ENCODE data around the gene IDH1. TPM values are rescaled to one million over a fixed set of nuclear protein-coding genes. Genes with fewer than 3 reads are reported as not detected.

Gene IDH1
- total RNA-seq: 10 to 100 TPM; 29.0 to 29.5 TPM

GRCh38 chr2:208254871-208255556 lies at the start of gene IDH1:
IDH1 (minus strand) TSS chr2:208255071; CDS start chr2:208251551, 3,520 bp downstream.
- DNase-seq (peak; percentile 94), ATAC-seq (peak; percentile 79)
- H3K4me1 Mint-ChIP-seq (ENCODE audit: low read depth): peaks cover 23% of the 10 kb centered on the region
- ChIA-PET CTCF (interaction anchor here (0.7 to 6.2 kb wide), 15 partner anchors 12 to 543 kb away, joined by 3 to 106 read pairs (median 4); partner anchors contain the start of genes CCNYL1 and PIKFYVE), POLR2A (interaction anchor here (0.7 to 1.5 kb wide), 3 partner anchors 10 to 79 kb away, joined by 3 to 4 read pairs (median 3); partner anchors contain the start of gene PIKFYVE)
- peak within 1 kb of the TSS; percentile 98 for H3K4me3 Mint-ChIP-seq
- no peaks in the 10 kb centered on the region for H3K27me3 Mint-ChIP-seq (ENCODE audit: low read depth)
- peaks cover 30% of the 10 kb centered on the region for H3K36me3 Mint-ChIP-seq (ENCODE audit: low read depth)
- H3K27ac Mint-ChIP-seq: peak within 1 kb of the TSS; percentile 58
- H3K9me3 Mint-ChIP-seq (ENCODE audit: insufficient read depth): no peaks in the 10 kb centered on the region

GRCh38 chr2:208304157-208304556 lies 49.3 kb upstream of the IDH1 start:
- peaks cover 43% of the 10 kb centered on the region for H3K36me3 Mint-ChIP-seq (ENCODE audit: low read depth)
- no peak for ATAC-seq
- ChIA-PET POLR2A (no interaction called here), CTCF (interaction anchor here (1.1 kb wide), 1 partner anchor 8 kb away, joined by 3 read pairs; no protein-coding TSS in a partner anchor)
- H3K9me3 Mint-ChIP-seq (ENCODE audit: insufficient read depth): no peaks in the 10 kb centered on the region
- DNase-seq: no peak
- H3K27me3 Mint-ChIP-seq (ENCODE audit: low read depth): no peaks in the 10 kb centered on the region
- no peaks in the 10 kb centered on the region for H3K4me1 Mint-ChIP-seq (ENCODE audit: low read depth)
- H3K27ac Mint-ChIP-seq: no peak overlapping the region
- H3K4me3 Mint-ChIP-seq: no peak overlapping the region

- Mint-ChIP-seq H3K4me3 (no peak overlapping the region), H3K27ac (no peak overlapping the region), H3K36me3 (ENCODE audit: low read depth) (peaks cover 43% of the 10 kb centered on the region), H3K27me3 (ENCODE audit: low read depth) (no peaks in the 10 kb centered on the region), H3K4me1 (ENCODE audit: low read depth) (no peaks in the 10 kb centered on the region), H3K9me3 (ENCODE audit: insufficient read depth) (no peaks in the 10 kb centered on the region)
- no peak for ATAC-seq
- ChIA-PET POLR2A (no interaction called here), CTCF (interaction anchor here (1.1 to 1.6 kb wide), 4 partner anchors 9 to 47 kb away, joined by 3 to 4 read pairs (median 3); no protein-coding TSS in a partner anchor)
- no peak for DNase-seq
These were observed 46.2 kb upstream of the IDH1 start for GRCh38 chr2:208300847-208301618.

GRCh38 chr2:208297961-208298360 lies 43.1 kb upstream of the IDH1 start:
- Mint-ChIP-seq H3K4me1 (ENCODE audit: low read depth) (peaks cover 17% of the 10 kb centered on the region), H3K27ac (no peak overlapping the region), H3K9me3 (ENCODE audit: insufficient read depth) (no peaks in the 10 kb centered on the region), H3K4me3 (no peak overlapping the region), H3K27me3 (ENCODE audit: low read depth) (no peaks in the 10 kb centered on the region), H3K36me3 (ENCODE audit: low read depth) (peaks cover 53% of the 10 kb centered on the region)
- CTCF ChIA-PET: no interaction called here
- POLR2A ChIA-PET: no interaction called here
- DNase-seq (no peak), ATAC-seq (no peak)

- DNase-seq (no peak), ATAC-seq (no peak)
- Mint-ChIP-seq H3K9me3 (ENCODE audit: insufficient read depth) (peaks cover 1% of the 10 kb centered on the region), H3K4me3 (no peak overlapping the region), H3K27me3 (ENCODE audit: low read depth) (no peaks in the 10 kb centered on the region), H3K4me1 (ENCODE audit: low read depth) (peaks cover 19% of the 10 kb centered on the region), H3K36me3 (ENCODE audit: low read depth) (peaks cover 61% of the 10 kb centered on the region), H3K27ac (no peak overlapping the region)
- POLR2A ChIA-PET: no interaction called here
- CTCF ChIA-PET: no interaction called here
These were observed 41.7 kb upstream of the IDH1 start for GRCh38 chr2:208296610-208297009.

- ATAC-seq (no peak), DNase-seq (no peak)
- ChIA-PET CTCF (no interaction called here), POLR2A (no interaction called here)
- H3K27me3 Mint-ChIP-seq (ENCODE audit: low read depth): no peaks in the 10 kb centered on the region
- peaks cover 65% of the 10 kb centered on the region for H3K36me3 Mint-ChIP-seq (ENCODE audit: low read depth)
- H3K27ac Mint-ChIP-seq: no peak overlapping the region
- no peak overlapping the region for H3K4me3 Mint-ChIP-seq
- H3K4me1 Mint-ChIP-seq (ENCODE audit: low read depth): peaks cover 19% of the 10 kb centered on the region
- peaks cover 4% of the 10 kb centered on the region for H3K9me3 Mint-ChIP-seq (ENCODE audit: insufficient read depth)
These were observed 41.0 kb upstream of the IDH1 start for GRCh38 chr2:208295834-208296233.

- CTCF ChIA-PET: no interaction called here
- Mint-ChIP-seq H3K4me3 (no peak overlapping the region), H3K27me3 (ENCODE audit: low read depth) (no peaks in the 10 kb centered on the region)
These were observed 39.7 kb upstream of the IDH1 start for GRCh38 chr2:208294482-208295024.

GRCh38 chr2:208285853-208286252 lies 31.0 kb upstream of the IDH1 start:
- ChIA-PET CTCF (no interaction called here), POLR2A (no interaction called here)
- H3K36me3 Mint-ChIP-seq (ENCODE audit: low read depth): peaks cover 69% of the 10 kb centered on the region
- no peaks in the 10 kb centered on the region for H3K27me3 Mint-ChIP-seq (ENCODE audit: low read depth)
- no peak overlapping the region for H3K4me3 Mint-ChIP-seq
- peaks cover 9% of the 10 kb centered on the region for H3K9me3 Mint-ChIP-seq (ENCODE audit: insufficient read depth)
- H3K4me1 Mint-ChIP-seq (ENCODE audit: low read depth): peaks cover 3% of the 10 kb centered on the region
- ATAC-seq: no peak
- no peak for DNase-seq
- no peak overlapping the region for H3K27ac Mint-ChIP-seq

More at GRCh38 chr2:208294482-208295024, 39.7 kb upstream of the IDH1 start:
- peaks cover 71% of the 10 kb centered on the region for H3K36me3 Mint-ChIP-seq (ENCODE audit: low read depth)
- ATAC-seq (no peak), DNase-seq (no peak)
- peaks cover 19% of the 10 kb centered on the region for H3K4me1 Mint-ChIP-seq (ENCODE audit: low read depth)
- POLR2A ChIA-PET: interaction anchor here (0.9 kb wide), 1 partner anchor 28 kb away, joined by 3 read pairs; the partner anchor contains the start of gene PIKFYVE
- no peak overlapping the region for H3K27ac Mint-ChIP-seq
- peaks cover 12% of the 10 kb centered on the region for H3K9me3 Mint-ChIP-seq (ENCODE audit: insufficient read depth)

GRCh38 chr2:208280933-208281332 lies 26.1 kb upstream of the IDH1 start:
- Mint-ChIP-seq H3K27ac (no peak overlapping the region), H3K4me3 (no peak overlapping the region), H3K36me3 (ENCODE audit: low read depth) (peaks cover 77% of the 10 kb centered on the region), H3K4me1 (ENCODE audit: low read depth) (peaks cover 7% of the 10 kb centered on the region), H3K9me3 (ENCODE audit: insufficient read depth) (no peaks in the 10 kb centered on the region), H3K27me3 (ENCODE audit: low read depth) (no peaks in the 10 kb centered on the region)
- ChIA-PET CTCF (interaction anchor here (0.9 to 1.5 kb wide), 2 partner anchors 12 to 19 kb away, joined by 3 read pairs; no protein-coding TSS in a partner anchor), POLR2A (no interaction called here)
- no peak for DNase-seq
- ATAC-seq: no peak

- Mint-ChIP-seq H3K36me3 (ENCODE audit: low read depth) (peaks cover 74% of the 10 kb centered on the region), H3K9me3 (ENCODE audit: insufficient read depth) (no peaks in the 10 kb centered on the region), H3K27me3 (ENCODE audit: low read depth) (no peaks in the 10 kb centered on the region), H3K27ac (no peak overlapping the region), H3K4me3 (no peak overlapping the region), H3K4me1 (ENCODE audit: low read depth) (peaks cover 7% of the 10 kb centered on the region)
- ATAC-seq (no peak), DNase-seq (no peak)
- POLR2A ChIA-PET: no interaction called here
- CTCF ChIA-PET: interaction anchor here (1.5 to 2.6 kb wide), 2 partner anchors 20 to 26 kb away, joined by 3 to 10 read pairs; partner anchors contain the start of gene IDH1
These were observed 25.4 kb upstream of the IDH1 start for GRCh38 chr2:208280234-208280633.

- no peak overlapping the region for H3K27ac Mint-ChIP-seq
- H3K4me3 Mint-ChIP-seq: no peak overlapping the region
- ATAC-seq (no peak), DNase-seq (no peak)
- ChIA-PET POLR2A (no interaction called here), CTCF (interaction anchor here (2.6 kb wide), 1 partner anchor 25 kb away, joined by 10 read pairs; the partner anchor contains the start of gene IDH1)
- peaks cover 82% of the 10 kb centered on the region for H3K36me3 Mint-ChIP-seq (ENCODE audit: low read depth)
- H3K27me3 Mint-ChIP-seq (ENCODE audit: low read depth): no peaks in the 10 kb centered on the region
- peaks cover 12% of the 10 kb centered on the region for H3K4me1 Mint-ChIP-seq (ENCODE audit: low read depth)
- H3K9me3 Mint-ChIP-seq (ENCODE audit: insufficient read depth): no peaks in the 10 kb centered on the region
These were observed 24.4 kb upstream of the IDH1 start for GRCh38 chr2:208279236-208279635.

GRCh38 chr2:208278549-208278948 lies 23.7 kb upstream of the IDH1 start:
- POLR2A ChIA-PET: no interaction called here
- CTCF ChIA-PET: interaction anchor here (2.6 kb wide), 1 partner anchor 24 kb away, joined by 10 read pairs; the partner anchor contains the start of gene IDH1

More at GRCh38 chr2:208278549-208278948, 23.7 kb upstream of the IDH1 start:
- ATAC-seq: no peak
- H3K36me3 Mint-ChIP-seq (ENCODE audit: low read depth): peaks cover 87% of the 10 kb centered on the region
- H3K27me3 Mint-ChIP-seq (ENCODE audit: low read depth): no peaks in the 10 kb centered on the region
- peaks cover 18% of the 10 kb centered on the region for H3K4me1 Mint-ChIP-seq (ENCODE audit: low read depth)
- no peak for DNase-seq
- H3K9me3 Mint-ChIP-seq (ENCODE audit: insufficient read depth): no peaks in the 10 kb centered on the region
- no peak overlapping the region for H3K4me3 Mint-ChIP-seq
- H3K27ac Mint-ChIP-seq: no peak overlapping the region

All from activated CD8-positive, alpha-beta T cell treated with anti-CD3 and anti-CD28 coated beads, Interleukin-2, amount 10 ng/mL, durations not matched to agents 7 days and 5 days (primary cell).